Measurements from ENCODE around the gene SMAD6. TPM values are rescaled to one million over a fixed set of nuclear protein-coding genes. Genes with fewer than 3 reads are reported as not detected.
"Not testable (repeated sequence)": the region's sequence is repeated elsewhere in the genome, so short reads cannot be mapped to it uniquely, and the experiment has no call there.

The SMAD6 gene
- polyA plus RNA-seq, 1 donor: 25.4 TPM

DNA sequence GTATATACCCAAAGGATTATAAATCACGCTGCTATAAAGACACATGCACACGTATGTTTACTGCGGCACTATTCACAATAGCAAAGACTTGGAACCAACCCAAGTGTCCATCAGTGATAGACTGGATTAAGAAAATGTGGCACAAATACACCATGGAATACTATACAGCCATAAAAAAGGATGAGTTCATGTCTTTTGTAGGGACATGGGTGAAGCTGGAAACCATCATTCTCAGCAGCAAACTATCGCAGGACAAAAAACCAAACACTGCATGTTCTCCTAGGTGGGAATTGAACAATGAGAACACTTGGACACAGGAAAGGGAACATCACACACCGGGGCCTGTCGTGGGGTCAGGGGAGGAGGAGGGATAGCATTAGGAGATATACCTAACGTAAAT, 11.1 kb upstream of the SMAD6 start:
- H3K4me1 ChIP-seq (ENCODE audit: control insufficient read depth, insufficient read depth, low read length); H3K4me3 ChIP-seq (ENCODE audit: low read length); H3K9me3 ChIP-seq (ENCODE audit: control insufficient read depth, low read depth, low read length); H3K36me3 ChIP-seq (ENCODE audit: control insufficient read depth, insufficient read depth, low read length); H3K27ac ChIP-seq (ENCODE audit: low read length); DNase-seq; H3K27me3 ChIP-seq (ENCODE audit: control insufficient read depth, insufficient read depth, low read length): not testable (repeated sequence)
- WGBS (ENCODE audit: insufficient coverage, low lambda C conversion rate): no CpG with 5 or more reads among the region's 7 CpGs

DNA sequence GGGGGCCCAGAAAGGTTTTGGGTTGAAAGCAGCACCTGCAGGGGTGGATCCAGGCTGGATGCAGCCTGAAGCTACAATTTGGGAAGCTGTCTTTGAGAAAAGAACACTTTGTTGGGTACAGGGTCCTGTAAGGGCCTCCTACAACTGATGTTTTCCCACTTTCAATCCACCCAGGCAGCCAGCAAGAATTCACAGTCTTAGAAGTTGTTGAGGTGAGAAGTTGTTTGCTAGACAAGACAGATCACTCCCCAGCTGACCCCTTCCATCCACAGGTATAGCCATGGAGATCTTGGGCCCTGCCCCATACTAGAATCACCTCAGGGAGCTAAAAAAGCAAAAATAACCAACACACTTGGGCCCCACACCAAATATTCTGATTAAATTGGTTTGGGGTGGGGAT, 10.3 kb upstream of the SMAD6 start:
- Histone ChIP-seq H3K27me3 (ENCODE audit: control insufficient read depth, insufficient read depth, low read length) (no peaks in the 10 kb centered on the region), H3K9me3 (ENCODE audit: control insufficient read depth, low read depth, low read length) (no peaks in the 10 kb centered on the region), H3K27ac (ENCODE audit: low read length) (no peak overlapping the region), H3K4me3 (ENCODE audit: low read length) (no peak overlapping the region), H3K36me3 (ENCODE audit: control insufficient read depth, insufficient read depth, low read length) (no peaks in the 10 kb centered on the region), H3K4me1 (ENCODE audit: control insufficient read depth, insufficient read depth, low read length) (no peaks in the 10 kb centered on the region)
- DNase-seq: no peak

DNA sequence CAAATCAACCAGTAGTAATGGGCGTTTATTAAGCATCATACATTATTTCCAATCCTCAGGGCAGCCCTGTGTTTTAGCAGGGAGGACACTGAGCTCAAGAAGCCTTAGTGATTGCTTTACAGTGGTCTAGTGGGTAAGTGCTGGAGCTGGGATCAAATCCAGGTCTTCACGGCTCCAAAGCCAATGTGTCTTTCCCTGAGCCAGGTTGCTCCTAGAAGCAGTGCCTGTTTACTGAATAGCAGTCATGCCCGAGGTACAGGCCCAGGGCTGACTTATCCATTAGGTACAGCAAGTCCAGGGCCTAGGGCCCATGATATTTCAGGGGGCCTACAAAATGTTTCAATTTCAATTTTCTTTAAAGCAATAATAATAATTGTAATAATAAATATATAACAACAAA, 9.6 kb upstream of the SMAD6 start:
- Histone ChIP-seq H3K36me3 (ENCODE audit: control insufficient read depth, insufficient read depth, low read length) (no peaks in the 10 kb centered on the region), H3K4me1 (ENCODE audit: control insufficient read depth, insufficient read depth, low read length) (no peaks in the 10 kb centered on the region), H3K27ac (ENCODE audit: low read length) (no peak overlapping the region), H3K9me3 (ENCODE audit: control insufficient read depth, low read depth, low read length) (no peaks in the 10 kb centered on the region), H3K4me3 (ENCODE audit: low read length) (no peak overlapping the region), H3K27me3 (ENCODE audit: control insufficient read depth, insufficient read depth, low read length) (no peaks in the 10 kb centered on the region)
- WGBS (ENCODE audit: insufficient coverage, low lambda C conversion rate): no CpG with 5 or more reads among the region's 3 CpGs
- DNase-seq: no peak

DNA sequence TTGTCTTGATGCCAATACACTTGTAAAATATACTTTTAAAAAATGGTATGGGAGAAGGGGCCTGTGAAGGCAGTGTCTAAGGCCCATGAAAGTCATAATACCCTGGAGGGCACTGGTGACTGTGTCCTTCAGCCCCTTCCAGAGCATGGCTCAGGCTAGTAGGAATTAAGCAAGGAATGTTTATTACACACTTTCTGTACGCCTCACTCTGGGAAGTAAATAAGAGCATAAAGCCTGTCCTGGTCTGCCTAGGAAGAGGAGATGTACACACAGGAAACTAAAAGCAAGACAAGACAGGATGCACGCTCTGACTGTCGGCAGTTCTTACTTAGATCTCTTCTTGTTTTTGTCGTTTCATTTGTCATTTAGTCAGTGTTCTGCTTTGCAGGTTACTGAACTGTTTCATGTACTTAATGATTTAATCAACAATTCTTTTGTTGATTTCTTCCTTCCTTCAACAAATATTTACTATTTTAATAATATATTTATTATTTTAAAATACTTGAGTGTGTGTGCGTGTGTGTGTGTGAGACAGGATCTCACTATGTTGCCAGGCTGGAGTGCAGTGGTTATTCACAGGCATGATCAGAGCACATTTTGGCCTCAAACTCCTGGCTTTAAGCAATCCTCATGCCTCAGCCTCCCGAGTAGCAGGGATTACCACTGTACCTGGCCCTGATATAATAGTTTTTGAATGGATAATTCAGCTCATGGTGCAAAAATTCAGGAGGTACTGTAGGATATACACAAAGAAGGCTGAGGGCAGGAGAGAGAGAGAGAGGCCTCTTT, 9.0 kb upstream of the SMAD6 start:
- 87% methylated on average over 3 of the region's 6 CpGs for WGBS (ENCODE audit: insufficient coverage, low lambda C conversion rate)
- Histone ChIP-seq H3K27me3 (ENCODE audit: control insufficient read depth, insufficient read depth, low read length) (no peaks in the 10 kb centered on the region), H3K36me3 (ENCODE audit: control insufficient read depth, insufficient read depth, low read length) (no peaks in the 10 kb centered on the region), H3K4me3 (ENCODE audit: low read length) (no peak overlapping the region), H3K4me1 (ENCODE audit: control insufficient read depth, insufficient read depth, low read length) (peaks cover under 1% of the 10 kb centered on the region), H3K9me3 (ENCODE audit: control insufficient read depth, low read depth, low read length) (no peaks in the 10 kb centered on the region), H3K27ac (ENCODE audit: low read length) (no peak overlapping the region)
- DNase-seq: no peak

DNA sequence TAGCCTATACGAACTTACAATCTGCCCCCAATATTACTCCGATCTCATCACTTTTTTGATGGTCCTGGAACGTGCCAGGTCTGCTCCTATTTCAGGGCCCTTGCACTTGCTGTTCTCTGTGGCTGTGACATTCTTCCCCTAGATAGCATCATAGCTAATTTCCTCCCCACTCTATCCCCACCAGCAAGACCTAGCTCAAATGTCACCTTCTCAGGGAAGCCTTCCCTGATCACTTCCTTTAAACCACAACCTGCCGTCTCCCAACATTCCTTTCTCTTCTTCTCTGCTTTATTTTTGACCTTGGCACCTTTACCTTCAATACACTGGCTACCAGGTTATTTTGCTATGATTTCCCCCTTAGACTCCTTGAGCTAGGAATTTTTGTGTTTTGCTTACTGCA, 5.3 kb upstream of the SMAD6 start:
- WGBS (ENCODE audit: insufficient coverage, low lambda C conversion rate): 80% methylated on average over 1 of the region's 4 CpGs
- H3K27me3 ChIP-seq (ENCODE audit: control insufficient read depth, insufficient read depth, low read length): no peaks in the 10 kb centered on the region

DNA sequence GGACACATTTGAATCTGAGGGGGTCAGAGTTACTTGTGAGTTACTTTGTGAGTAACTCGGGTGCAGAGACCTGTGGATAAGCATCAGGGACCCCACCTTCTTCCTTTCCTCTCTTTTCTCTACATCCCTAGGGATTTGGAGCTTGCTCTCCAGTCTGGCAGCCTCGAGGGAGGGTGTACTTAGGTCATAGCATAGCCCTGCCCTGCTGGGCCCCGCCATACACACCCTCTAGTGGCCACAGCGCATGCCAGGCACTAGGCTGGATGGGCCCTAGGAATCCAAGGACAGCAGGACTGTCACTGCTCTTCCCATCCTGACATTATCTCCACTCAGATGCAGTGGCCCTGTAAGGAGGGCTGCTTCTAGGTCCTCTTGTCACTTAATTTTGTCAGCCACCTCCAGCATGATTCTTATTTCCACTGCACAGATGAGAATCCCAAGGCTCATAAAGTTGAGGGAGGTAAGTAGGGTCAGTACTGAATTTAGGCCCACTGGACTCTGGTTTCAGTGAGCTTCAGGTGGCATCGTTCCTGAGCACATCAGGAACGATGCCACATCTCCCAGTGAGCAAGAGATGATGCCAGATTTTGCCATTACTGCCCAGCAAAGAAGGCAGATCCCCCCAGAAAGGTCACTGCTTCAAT, 3.6 kb upstream of the SMAD6 start:
- Histone ChIP-seq H3K36me3 (ENCODE audit: control insufficient read depth, insufficient read depth, low read length) (no peaks in the 10 kb centered on the region), H3K27me3 (ENCODE audit: control insufficient read depth, insufficient read depth, low read length) (no peaks in the 10 kb centered on the region), H3K4me1 (ENCODE audit: control insufficient read depth, insufficient read depth, low read length) (peaks cover 9% of the 10 kb centered on the region), H3K4me3 (ENCODE audit: low read length) (no peak overlapping the region), H3K27ac (ENCODE audit: low read length) (no peak overlapping the region), H3K9me3 (ENCODE audit: control insufficient read depth, low read depth, low read length) (no peaks in the 10 kb centered on the region)
- no CpG with 5 or more reads among the region's 6 CpGs for WGBS (ENCODE audit: insufficient coverage, low lambda C conversion rate)
- DNase-seq: peak; percentile 72 to 74

More for the DNA sequence above, 5.3 kb upstream of the SMAD6 start:
- Histone ChIP-seq H3K27ac (ENCODE audit: low read length) (no peak overlapping the region), H3K4me3 (ENCODE audit: low read length) (no peak overlapping the region), H3K36me3 (ENCODE audit: control insufficient read depth, insufficient read depth, low read length) (no peaks in the 10 kb centered on the region), H3K4me1 (ENCODE audit: control insufficient read depth, insufficient read depth, low read length) (peaks cover 9% of the 10 kb centered on the region), H3K9me3 (ENCODE audit: control insufficient read depth, low read depth, low read length) (no peaks in the 10 kb centered on the region)
- DNase-seq: no peak

DNA sequence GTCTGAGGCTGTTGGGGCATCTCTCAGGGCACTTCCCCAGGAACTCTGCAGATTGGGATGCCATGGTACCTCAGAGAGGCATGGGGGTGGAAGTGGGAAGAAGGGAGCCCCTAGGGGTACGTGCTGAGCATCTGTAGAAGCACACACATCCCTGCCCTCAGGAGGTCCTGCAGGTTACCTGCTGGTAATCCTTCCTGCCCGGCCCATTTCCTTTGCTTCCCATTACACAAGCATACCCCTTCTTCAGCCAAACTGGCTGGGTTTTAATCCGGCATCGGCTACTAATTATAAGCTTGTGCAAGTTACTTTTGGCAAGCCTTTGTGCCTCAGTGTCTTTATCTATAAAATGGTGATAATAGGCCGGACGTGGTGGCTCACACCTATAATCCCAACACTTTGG, 3.1 kb upstream of the SMAD6 start:
- Histone ChIP-seq H3K27ac (ENCODE audit: low read length) (no peak overlapping the region), H3K36me3 (ENCODE audit: control insufficient read depth, insufficient read depth, low read length) (no peaks in the 10 kb centered on the region), H3K27me3 (ENCODE audit: control insufficient read depth, insufficient read depth, low read length) (no peaks in the 10 kb centered on the region), H3K4me3 (ENCODE audit: low read length) (no peak overlapping the region), H3K9me3 (ENCODE audit: control insufficient read depth, low read depth, low read length) (no peaks in the 10 kb centered on the region), H3K4me1 (ENCODE audit: control insufficient read depth, insufficient read depth, low read length) (peaks cover 9% of the 10 kb centered on the region)
- DNase-seq: no peak
- no CpG with 5 or more reads among the region's 6 CpGs for WGBS (ENCODE audit: insufficient coverage, low lambda C conversion rate)

DNA sequence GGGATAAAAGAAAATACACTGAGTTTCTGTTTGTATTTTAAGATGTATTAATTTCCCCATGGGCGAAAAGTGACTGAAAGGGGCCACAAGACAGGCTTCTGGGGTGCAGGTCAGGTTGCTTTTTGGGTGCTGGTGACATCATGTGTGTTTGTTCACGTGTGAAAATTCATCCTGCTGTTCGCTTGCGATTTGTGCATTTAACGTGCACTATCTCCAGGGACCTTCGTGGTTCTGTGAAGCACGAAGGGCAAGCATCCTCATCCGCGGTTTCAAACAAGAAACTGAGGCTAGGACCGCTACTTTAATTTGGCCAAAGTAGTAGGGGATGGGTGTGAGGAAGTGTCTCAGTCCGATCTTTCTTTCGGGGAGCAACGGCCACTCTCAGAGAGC, 1.6 kb upstream of the SMAD6 start:
- DNase-seq: no peak
- peak overlapping the region; percentile 66 for H3K4me3 ChIP-seq (ENCODE audit: low read length)
- peaks cover 16% of the 10 kb centered on the region for H3K4me1 ChIP-seq (ENCODE audit: control insufficient read depth, insufficient read depth, low read length)
- H3K27me3 ChIP-seq (ENCODE audit: control insufficient read depth, insufficient read depth, low read length): no peaks in the 10 kb centered on the region
- WGBS (ENCODE audit: insufficient coverage, low lambda C conversion rate): 0% methylated on average over 1 of the region's 13 CpGs
- H3K36me3 ChIP-seq (ENCODE audit: control insufficient read depth, insufficient read depth, low read length): no peaks in the 10 kb centered on the region
- H3K9me3 ChIP-seq (ENCODE audit: control insufficient read depth, low read depth, low read length): no peaks in the 10 kb centered on the region
- H3K27ac ChIP-seq (ENCODE audit: low read length): peak overlapping the region; percentile 54

DNA sequence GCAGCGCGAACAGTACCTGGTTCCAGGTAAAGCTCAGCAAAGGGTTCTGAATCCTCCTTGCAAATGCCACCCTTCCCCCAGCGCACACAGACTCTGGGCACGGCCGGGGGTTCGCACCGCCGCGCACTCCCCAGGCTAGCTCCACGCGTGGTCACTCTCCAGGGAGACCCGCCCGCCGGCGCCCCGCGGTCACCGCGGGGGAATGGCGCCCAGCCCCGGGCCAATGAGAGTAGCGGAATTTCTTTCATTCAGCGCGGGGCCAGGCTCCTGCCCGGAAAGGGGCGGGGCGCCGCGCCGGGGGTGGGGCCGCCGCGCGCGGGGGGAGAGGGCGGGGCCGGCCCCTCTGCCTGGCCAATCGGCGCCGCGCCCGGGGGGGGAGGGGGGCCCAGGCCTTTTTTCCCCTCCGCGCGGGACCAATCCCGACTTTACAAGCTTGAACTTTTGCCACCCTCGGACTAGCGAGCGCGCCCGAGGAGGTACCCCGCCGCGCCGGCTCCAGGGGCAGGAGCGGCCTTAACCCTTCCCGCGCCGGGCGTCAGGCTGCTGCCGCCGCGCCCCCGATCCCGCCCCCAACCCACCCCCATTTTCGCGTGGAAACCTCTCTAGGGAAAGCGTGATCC, 1.1 kb upstream of the SMAD6 start:
- no peaks in the 10 kb centered on the region for H3K27me3 ChIP-seq (ENCODE audit: control insufficient read depth, insufficient read depth, low read length)
- H3K4me3 ChIP-seq (ENCODE audit: low read length): peak overlapping the region; percentile 93
- DNase-seq: peak; percentile 94 to 98
- H3K27ac ChIP-seq (ENCODE audit: low read length): peak overlapping the region; percentile 89
- peaks cover 4% of the 10 kb centered on the region for H3K36me3 ChIP-seq (ENCODE audit: control insufficient read depth, insufficient read depth, low read length)
- WGBS (ENCODE audit: insufficient coverage, low lambda C conversion rate): no CpG with 5 or more reads among the region's 68 CpGs
- H3K9me3 ChIP-seq (ENCODE audit: control insufficient read depth, low read depth, low read length): no peaks in the 10 kb centered on the region
- H3K4me1 ChIP-seq (ENCODE audit: control insufficient read depth, insufficient read depth, low read length): peaks cover 21% of the 10 kb centered on the region

DNA sequence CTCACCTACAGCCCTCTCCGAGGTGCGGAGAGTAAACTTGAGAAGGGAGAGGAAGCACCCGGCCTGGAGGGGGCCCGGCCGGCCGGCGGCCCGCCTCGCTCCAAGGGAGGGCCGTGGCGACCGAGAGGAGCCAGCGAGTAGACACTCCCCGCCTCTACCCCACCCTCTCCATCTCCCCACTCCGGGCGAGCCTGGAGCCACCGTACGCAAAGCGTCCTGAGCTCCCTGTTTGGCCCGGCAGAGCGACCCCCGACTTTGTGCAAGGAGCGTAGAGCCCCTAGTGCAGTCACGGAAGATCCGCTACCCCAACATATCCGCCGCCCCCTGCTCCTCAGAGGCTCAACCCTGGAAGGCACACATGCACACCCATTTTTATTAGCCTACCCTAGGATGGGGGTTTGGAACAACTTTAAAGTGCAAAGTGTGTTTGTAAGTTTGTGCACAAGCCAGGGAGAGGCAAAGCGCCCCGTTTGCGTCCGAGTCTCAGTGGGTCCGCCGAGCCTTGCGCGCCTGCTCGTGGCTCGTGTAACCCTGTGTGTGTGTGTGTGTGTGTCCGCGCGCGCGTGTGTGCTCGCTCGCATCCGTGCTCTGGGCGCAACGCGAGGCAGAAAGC, 508 bp upstream of the SMAD6 start:
- Histone ChIP-seq H3K4me1 (ENCODE audit: control insufficient read depth, insufficient read depth, low read length) (peaks cover 27% of the 10 kb centered on the region), H3K27ac (ENCODE audit: low read length) (peak overlapping the region; percentile 89), H3K9me3 (ENCODE audit: control insufficient read depth, low read depth, low read length) (no peaks in the 10 kb centered on the region), H3K4me3 (ENCODE audit: low read length) (peak overlapping the region; percentile 93), H3K27me3 (ENCODE audit: control insufficient read depth, insufficient read depth, low read length) (no peaks in the 10 kb centered on the region), H3K36me3 (ENCODE audit: control insufficient read depth, insufficient read depth, low read length) (peaks cover 5% of the 10 kb centered on the region)
- DNase-seq: peak in 1 of 2 donors; percentile 83
- WGBS (ENCODE audit: insufficient coverage, low lambda C conversion rate): no CpG with 5 or more reads among the region's 48 CpGs

Data from large intestine (tissue), 3 donors.